GM19351 (cell line): ENCODE data around the gene TRIM2.
A peak's percentile ranks its signal among the peaks of the same experiment; 100 is the strongest.

ENCODE experiments used
- ATAC-seq: cut with Tn5 transposase; IDR thresholded peaks from one replicate; pipeline ENCODE4 v1.9.1; 2021; ENCODE audit warnings: mild to moderate bottlenecking, moderate library complexity; ENCODE audit not compliant: unreplicated experiment

The TRIM2 gene

GRCh38 chr4:153221783-153222706 is 17.8 kb downstream of the TRIM2 start:
- ATAC-seq, result peak; percentile 7

GRCh38 chr4:153222707-153223426 is 18.6 kb downstream of the TRIM2 start:
- ATAC-seq, result peak; percentile 60

GRCh38 chr4:153223427-153223801 is 19.2 kb downstream of the TRIM2 start:
- ATAC-seq, result no peak

GRCh38 chr4:153223930-153224329 is 19.7 kb downstream of the TRIM2 start:
- no peak for ATAC-seq

- no peak for ATAC-seq
These were observed 20.2 kb downstream of the TRIM2 start for GRCh38 chr4:153224474-153224873.

GRCh38 chr4:153227469-153228075 is 23.3 kb downstream of the TRIM2 start:
- no peak for ATAC-seq

GRCh38 chr4:153228512-153229140 is 24.4 kb downstream of the TRIM2 start:
- no peak for ATAC-seq

- ATAC-seq, result no peak
These were observed 25.3 kb downstream of the TRIM2 start for GRCh38 chr4:153229545-153229944.

- no peak for ATAC-seq
These were observed 28.5 kb downstream of the TRIM2 start for GRCh38 chr4:153232768-153233167.

GRCh38 chr4:153233761-153234371 is 29.6 kb downstream of the TRIM2 start:
- ATAC-seq, result no peak

GRCh38 chr4:153234885-153235284 is 30.6 kb downstream of the TRIM2 start:
- ATAC-seq, result no peak

- no peak for ATAC-seq
These were observed 34.1 kb downstream of the TRIM2 start for GRCh38 chr4:153238135-153238919.

GRCh38 chr4:153239409-153239808 is 35.2 kb downstream of the TRIM2 start:
- no peak for ATAC-seq

- ATAC-seq, result no peak
These were observed 37.1 kb downstream of the TRIM2 start for GRCh38 chr4:153241295-153241694.

- ATAC-seq, result no peak
These were observed 38.0 kb downstream of the TRIM2 start for GRCh38 chr4:153241970-153242838.

GRCh38 chr4:153242839-153243324 is 38.6 kb downstream of the TRIM2 start:
- no peak for ATAC-seq

GRCh38 chr4:153243468-153243867 is 39.2 kb downstream of the TRIM2 start:
- no peak for ATAC-seq

- ATAC-seq, result no peak
These were observed 40.7 kb downstream of the TRIM2 start for GRCh38 chr4:153244969-153245368.

- ATAC-seq, result no peak
These were observed 41.5 kb downstream of the TRIM2 start for GRCh38 chr4:153245775-153246174.
